Measurements from ENCODE around the gene ZNF652.
"Not testable (repeated sequence)": the region's sequence is repeated elsewhere in the genome, so short reads cannot be mapped to it uniquely, and the experiment has no call there.

Gene ZNF652

GRCh38 chr17:49286261-49286973 lies 75.6 kb downstream of the ZNF652 start:
- not testable (repeated sequence) for H3K9me3 Mint-ChIP-seq; H3K4me1 Mint-ChIP-seq; H3K4me3 Mint-ChIP-seq; H3K27ac Mint-ChIP-seq; H3K36me3 Mint-ChIP-seq; ATAC-seq; DNase-seq (ENCODE audit: low spot score in 2 of 2)

GRCh38 chr17:49285716-49286115 lies 76.3 kb downstream of the ZNF652 start:
- H3K4me1 Mint-ChIP-seq = no peaks in the 10 kb centered on the region
- DNase-seq (ENCODE audit: low spot score in 2 of 2) (no peak), ATAC-seq (no peak)
- no peaks in the 10 kb centered on the region for H3K36me3 Mint-ChIP-seq
- no peak overlapping the region for H3K27ac Mint-ChIP-seq
- H3K9me3 Mint-ChIP-seq = no peaks in the 10 kb centered on the region
- H3K4me3 Mint-ChIP-seq = no peak overlapping the region

GRCh38 chr17:49280918-49281317 lies 81.1 kb downstream of the ZNF652 start:
- Mint-ChIP-seq H3K9me3 (no peaks in the 10 kb centered on the region), H3K27ac (no peak overlapping the region), H3K4me1 (no peaks in the 10 kb centered on the region), H3K36me3 (no peaks in the 10 kb centered on the region), H3K4me3 (no peak overlapping the region)
- no peak for DNase-seq (ENCODE audit: low spot score in 2 of 2)
- no peak for ATAC-seq

GRCh38 chr17:49280061-49280460 lies 82.0 kb downstream of the ZNF652 start:
- Mint-ChIP-seq H3K4me1 (no peaks in the 10 kb centered on the region), H3K4me3 (no peak overlapping the region), H3K9me3 (no peaks in the 10 kb centered on the region), H3K36me3 (no peaks in the 10 kb centered on the region), H3K27ac (no peak overlapping the region)
- ATAC-seq (no peak), DNase-seq (ENCODE audit: low spot score in 2 of 2) (no peak)

GRCh38 chr17:49279263-49280015 lies 82.6 kb downstream of the ZNF652 start:
- not testable (repeated sequence) for H3K36me3 Mint-ChIP-seq; H3K4me1 Mint-ChIP-seq; H3K4me3 Mint-ChIP-seq; H3K9me3 Mint-ChIP-seq; H3K27ac Mint-ChIP-seq; DNase-seq (ENCODE audit: low spot score in 2 of 2); ATAC-seq

- Mint-ChIP-seq H3K4me1 (no peaks in the 10 kb centered on the region), H3K36me3 (no peaks in the 10 kb centered on the region), H3K4me3 (no peak overlapping the region), H3K27ac (no peak overlapping the region), H3K9me3 (no peaks in the 10 kb centered on the region)
- ATAC-seq (no peak), DNase-seq (ENCODE audit: low spot score in 2 of 2) (no peak)
These were observed 84.0 kb downstream of the ZNF652 start for GRCh38 chr17:49278076-49278475.

- ATAC-seq = no peak
- no peak for DNase-seq (ENCODE audit: low spot score in 2 of 2)
- Mint-ChIP-seq H3K36me3 (no peaks in the 10 kb centered on the region), H3K9me3 (no peaks in the 10 kb centered on the region), H3K4me1 (no peaks in the 10 kb centered on the region), H3K4me3 (no peak overlapping the region), H3K27ac (no peak overlapping the region)
These were observed 84.4 kb downstream of the ZNF652 start for GRCh38 chr17:49277638-49278037.

- H3K27ac Mint-ChIP-seq; ATAC-seq; H3K4me3 Mint-ChIP-seq; H3K4me1 Mint-ChIP-seq; DNase-seq (ENCODE audit: low spot score in 2 of 2); H3K9me3 Mint-ChIP-seq; H3K36me3 Mint-ChIP-seq: not testable (repeated sequence)
These were observed 86.1 kb downstream of the ZNF652 start for GRCh38 chr17:49275981-49276380.

- Mint-ChIP-seq H3K27ac (no peak overlapping the region), H3K36me3 (no peaks in the 10 kb centered on the region), H3K4me1 (no peaks in the 10 kb centered on the region), H3K4me3 (no peak overlapping the region), H3K9me3 (no peaks in the 10 kb centered on the region)
- ATAC-seq = no peak
- DNase-seq (ENCODE audit: low spot score in 2 of 2) = no peak
These were observed 92.7 kb downstream of the ZNF652 start for GRCh38 chr17:49269356-49269755.

GRCh38 chr17:49267912-49268311 lies 94.1 kb downstream of the ZNF652 start:
- no peak overlapping the region for H3K4me3 Mint-ChIP-seq
- no peak overlapping the region for H3K27ac Mint-ChIP-seq
- no peaks in the 10 kb centered on the region for H3K9me3 Mint-ChIP-seq
- no peaks in the 10 kb centered on the region for H3K36me3 Mint-ChIP-seq
- H3K4me1 Mint-ChIP-seq = no peaks in the 10 kb centered on the region
- ATAC-seq = no peak
- DNase-seq (ENCODE audit: low spot score in 2 of 2) = no peak

- Mint-ChIP-seq H3K9me3 (no peaks in the 10 kb centered on the region), H3K4me1 (peaks cover 1% of the 10 kb centered on the region), H3K4me3 (no peak overlapping the region), H3K27ac (peak overlapping the region; percentile 50), H3K36me3 (no peaks in the 10 kb centered on the region)
- ATAC-seq = no peak
- no peak for DNase-seq (ENCODE audit: low spot score in 2 of 2)
These were observed 95.8 kb downstream of the ZNF652 start for GRCh38 chr17:49266233-49266632.

GRCh38 chr17:49261540-49261939 lies 100.5 kb downstream of the ZNF652 start:
- peak overlapping the region; percentile 77 for H3K4me3 Mint-ChIP-seq
- not testable (repeated sequence) for H3K4me1 Mint-ChIP-seq

GRCh38 chr17:49260817-49261291 lies 101.2 kb downstream of the ZNF652 start:
- peak overlapping the region; percentile 88 for H3K27ac Mint-ChIP-seq
- DNase-seq (ENCODE audit: low spot score in 2 of 2) = no peak

More at GRCh38 chr17:49261540-49261939, 100.5 kb downstream of the ZNF652 start:
- H3K9me3 Mint-ChIP-seq; ATAC-seq; H3K27ac Mint-ChIP-seq; DNase-seq (ENCODE audit: low spot score in 2 of 2); H3K36me3 Mint-ChIP-seq: not testable (repeated sequence)

GRCh38 chr17:49260011-49260816 lies 101.8 kb downstream of the ZNF652 start:
- Mint-ChIP-seq H3K4me3 (peak overlapping the region; percentile 77), H3K36me3 (no peaks in the 10 kb centered on the region), H3K9me3 (no peaks in the 10 kb centered on the region), H3K27ac (peak overlapping the region; percentile 88), H3K4me1 (peaks cover 8% of the 10 kb centered on the region)
- peak; percentile 91 for ATAC-seq
- DNase-seq (ENCODE audit: low spot score in 2 of 2) = peak; percentile 56 to 80

More at GRCh38 chr17:49260817-49261291, 101.2 kb downstream of the ZNF652 start:
- Mint-ChIP-seq H3K36me3 (no peaks in the 10 kb centered on the region), H3K4me3 (peak overlapping the region; percentile 77), H3K4me1 (peaks cover 8% of the 10 kb centered on the region), H3K9me3 (no peaks in the 10 kb centered on the region)
- ATAC-seq = no peak

- peak overlapping the region; percentile 88 for H3K27ac Mint-ChIP-seq
- H3K4me1 Mint-ChIP-seq = peaks cover 8% of the 10 kb centered on the region
- no peak for ATAC-seq
- peak overlapping the region; percentile 77 for H3K4me3 Mint-ChIP-seq
- H3K9me3 Mint-ChIP-seq = no peaks in the 10 kb centered on the region
- H3K36me3 Mint-ChIP-seq = no peaks in the 10 kb centered on the region
- no peak for DNase-seq (ENCODE audit: low spot score in 2 of 2)
These were observed 102.4 kb downstream of the ZNF652 start for GRCh38 chr17:49259663-49260010.

All from stimulated activated effector memory CD8-positive, alpha-beta T cell treated with anti-CD3 and anti-CD28 coated beads, Interleukin-12 subunit alpha, Interleukin-12 subunit beta, amount 100 ng/mL, for 72 hours (primary cell).